Activated CD4-positive, CD25-positive, alpha-beta regulatory T cell (primary cell): ENCODE measurements around the gene NR1H2.
"Not testable (repeated sequence)": the region's sequence is repeated elsewhere in the genome, so short reads cannot be mapped to it uniquely, and the experiment has no call there.

Source experiments
- DNase-seq, 4 experiments: peaks; one replicate each; lab custom pipeline; 2025; lab: John Stamatoyannopoulos, UW

The NR1H2 gene

DNA sequence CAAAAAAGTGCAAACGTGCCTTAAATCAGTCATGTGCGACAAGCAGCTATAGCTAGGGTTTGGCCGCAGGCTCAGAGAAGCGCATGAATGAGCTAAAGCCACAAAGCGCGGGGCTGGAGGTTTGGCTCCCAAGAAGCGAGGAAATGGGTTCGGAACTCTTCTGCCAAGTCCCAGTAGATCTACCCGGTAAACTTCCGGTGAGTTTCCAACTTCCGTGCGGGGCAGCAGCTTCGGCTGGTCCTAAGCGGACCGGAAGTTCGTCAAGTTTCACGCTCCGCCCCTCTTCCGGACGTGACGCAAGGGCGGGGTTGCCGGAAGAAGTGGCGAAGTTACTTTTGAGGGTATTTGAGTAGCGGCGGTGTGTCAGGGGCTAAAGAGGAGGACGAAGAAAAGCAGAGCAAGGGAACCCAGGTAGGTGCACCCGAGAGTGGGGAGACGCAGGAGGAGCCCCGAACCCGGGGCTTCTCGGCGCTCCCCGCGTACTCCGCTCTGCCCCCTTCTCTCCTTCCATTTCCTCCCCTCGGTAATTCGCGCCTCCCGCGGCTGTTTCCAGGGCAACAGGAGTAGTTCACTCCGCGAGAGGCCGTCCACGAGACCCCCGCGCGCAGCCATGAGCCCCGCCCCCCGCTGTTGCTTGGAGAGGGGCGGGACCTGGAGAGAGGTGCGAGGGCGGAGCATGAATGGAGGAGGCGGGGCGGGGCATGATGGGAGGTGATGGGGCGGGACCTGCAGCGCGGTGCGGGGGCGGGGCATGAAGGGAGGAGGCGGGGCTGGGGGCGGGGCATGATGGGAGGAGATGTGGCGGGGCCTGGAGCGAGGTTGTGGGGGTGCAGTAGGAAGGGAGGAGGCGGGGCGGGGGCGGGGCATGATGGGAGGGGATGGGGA, at the start of gene NR1H2:
NR1H2 (plus strand) TSS at position 292 of the 885 bp plus-strand sequence. CDS start 1,149 bp downstream, outside the sequence.
- DNase-seq, result peak; percentile 85 to 88 (median 86)

- no peak for DNase-seq
Observed at GRCh38 chr19:50327013-50327412, 49.2 kb upstream of the NR1H2 start.

DNA sequence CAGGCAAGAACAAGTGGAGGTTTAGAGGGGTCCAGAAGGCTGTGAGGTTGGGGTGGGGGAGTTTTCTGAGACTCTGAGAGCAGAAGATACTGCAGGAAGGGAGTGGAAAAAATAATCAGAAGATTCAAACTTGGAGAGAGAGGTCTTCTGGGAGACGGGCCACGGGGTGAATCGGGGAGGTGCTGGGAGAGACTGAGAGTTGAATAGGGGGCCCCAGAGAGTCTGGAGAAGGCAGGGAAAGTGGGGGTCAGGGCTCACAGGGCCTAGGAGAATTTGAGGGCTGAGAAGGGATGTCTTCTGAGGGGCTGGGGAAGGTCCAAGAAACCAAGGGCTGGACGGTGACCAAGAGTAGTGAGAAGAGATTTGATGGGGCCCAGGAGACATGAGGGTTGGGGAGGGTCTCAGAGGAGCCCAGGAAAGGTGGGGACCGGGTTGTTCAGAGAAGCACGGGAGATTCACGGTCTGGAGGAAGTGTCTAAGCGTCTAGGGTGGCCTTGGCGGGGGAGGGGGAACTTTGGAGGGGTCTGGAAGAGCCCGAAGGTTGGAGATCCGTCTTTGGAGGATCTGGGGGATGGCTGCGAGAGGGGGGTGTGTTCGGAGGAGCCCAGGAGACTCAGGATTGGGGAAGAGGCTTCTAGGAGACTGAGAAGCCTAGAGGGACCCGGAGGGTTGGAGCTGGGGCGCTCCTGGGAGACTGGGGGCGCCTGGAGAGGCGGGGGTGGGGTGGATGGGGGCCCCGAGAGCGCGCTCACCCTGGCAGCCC, 48.6 kb upstream of the NR1H2 start:
- no peak for DNase-seq

- peak in 1 of 4 experiments; percentile 43 for DNase-seq
Observed at GRCh38 chr19:50328224-50328872, 47.9 kb upstream of the NR1H2 start.

DNA sequence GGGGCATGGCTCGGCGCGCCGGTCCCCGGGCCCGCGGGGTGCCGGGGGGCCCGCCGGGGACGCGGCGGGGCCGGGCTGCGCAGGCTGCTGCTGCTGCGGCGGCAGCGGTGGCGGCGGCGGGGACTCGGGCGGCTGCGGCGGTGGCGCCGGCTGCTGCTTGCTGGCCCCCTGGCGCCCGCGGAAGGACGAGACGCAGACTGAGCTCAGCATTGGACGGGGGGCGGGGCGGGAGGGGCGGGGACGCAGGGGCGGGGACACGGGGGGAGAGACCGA, 47.4 kb upstream of the NR1H2 start:
- no peak for DNase-seq

DNA sequence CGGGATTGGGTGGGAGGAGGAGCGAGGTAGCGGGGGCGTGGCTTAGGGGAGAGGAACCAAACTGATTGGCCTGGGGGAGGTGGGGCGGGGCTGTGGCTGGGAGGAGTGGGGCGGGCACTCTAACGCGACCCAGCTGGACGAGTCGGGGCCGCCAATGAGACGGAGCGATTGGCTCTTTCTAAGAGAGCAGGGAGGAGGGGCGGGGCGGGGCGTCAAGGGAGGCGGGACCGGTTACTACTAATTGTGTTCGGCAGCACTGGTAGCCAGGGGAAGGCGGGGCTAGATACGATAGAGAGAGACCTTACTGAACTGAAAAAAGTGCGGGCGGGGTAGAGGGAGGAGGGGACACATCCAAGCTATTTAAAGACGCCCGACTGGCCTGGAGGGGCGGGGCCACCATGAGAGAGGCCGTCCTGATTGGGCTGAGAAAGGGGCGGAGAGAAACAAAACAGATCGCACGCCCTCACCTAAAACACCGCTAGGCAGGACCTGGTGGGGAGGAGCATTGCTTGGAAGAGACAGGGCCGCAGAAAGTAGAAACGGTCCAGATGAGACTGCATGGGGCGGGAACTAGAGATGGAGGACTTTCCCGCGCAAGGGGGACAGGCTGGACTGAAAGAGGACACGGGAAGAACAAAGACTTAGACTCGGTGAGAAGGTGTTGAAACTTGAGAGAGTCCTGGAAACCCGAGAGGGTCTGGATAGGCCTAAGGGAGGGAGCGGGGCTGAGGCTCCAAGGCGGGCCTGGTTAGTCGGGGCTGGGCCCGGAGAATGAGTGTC, 46.9 kb upstream of the NR1H2 start, which contains the start of gene KCNC3:
KCNC3 (minus strand) TSS at position 232 of the 780 bp plus-strand sequence. CDS start 295 bp downstream, outside the sequence.
- peak; percentile 90 to 97 (median 94) for DNase-seq

DNA sequence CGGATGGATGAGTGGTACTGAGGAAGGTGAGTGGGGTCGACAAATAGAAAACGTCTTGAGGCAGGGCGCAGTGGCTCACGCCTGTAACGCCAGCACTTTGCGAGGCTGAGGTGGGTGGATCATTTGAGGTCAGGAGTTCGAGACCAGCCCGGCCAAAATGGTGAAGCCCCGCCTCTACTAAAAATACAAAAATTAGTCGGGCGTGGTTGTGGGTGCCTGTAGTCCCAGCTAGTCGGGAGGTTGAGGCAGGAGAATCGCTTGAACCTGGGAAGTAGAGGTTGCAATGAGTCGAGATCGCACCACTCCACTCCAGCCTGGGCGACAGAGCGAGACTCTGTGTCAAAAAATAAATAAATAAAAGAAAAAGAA, 46.3 kb upstream of the NR1H2 start:
- DNase-seq, result not testable (repeated sequence)

- DNase-seq, result peak; percentile 50 to 77 (median 65)
Observed at GRCh38 chr19:50330365-50331078, 45.7 kb upstream of the NR1H2 start.

DNA sequence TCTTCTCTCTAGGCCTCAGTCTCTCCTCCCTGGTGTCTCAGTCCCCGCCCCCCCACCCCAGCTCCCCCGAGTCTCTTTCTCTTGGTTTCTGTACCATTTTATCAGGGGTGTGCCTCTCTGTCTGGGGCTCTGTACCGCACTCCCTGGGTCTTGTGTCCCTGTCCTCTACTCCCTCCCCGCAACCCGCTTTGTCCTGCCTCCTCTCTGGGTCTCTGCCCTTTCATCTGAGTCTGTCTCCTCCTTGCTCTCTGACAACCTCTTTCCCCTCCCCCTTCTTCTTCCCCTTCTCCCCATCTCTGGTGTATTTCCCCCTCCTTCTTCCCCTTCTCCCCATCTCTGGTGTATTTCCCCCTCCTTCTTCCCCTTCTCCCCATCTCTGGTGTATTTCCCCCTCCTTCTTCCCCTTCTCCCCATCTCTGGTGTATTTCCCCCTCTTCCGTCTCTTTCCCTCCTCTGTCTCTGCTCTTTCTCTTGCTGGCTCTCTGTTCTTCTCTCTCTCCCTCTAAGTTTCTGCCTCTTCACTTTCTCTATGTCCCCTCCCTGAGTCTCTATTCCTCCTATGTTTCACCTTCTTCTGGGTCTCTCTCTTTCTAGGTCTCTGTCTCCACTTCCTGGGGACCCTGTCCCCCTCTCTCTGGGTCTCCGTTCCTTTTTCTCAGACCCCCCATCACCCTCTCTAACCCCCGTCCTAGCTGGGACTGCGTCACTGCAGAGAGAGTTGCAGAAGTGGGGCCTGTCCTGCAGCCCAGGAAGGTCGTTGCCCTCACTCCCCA, 44.9 kb upstream of the NR1H2 start:
- no peak for DNase-seq

DNA sequence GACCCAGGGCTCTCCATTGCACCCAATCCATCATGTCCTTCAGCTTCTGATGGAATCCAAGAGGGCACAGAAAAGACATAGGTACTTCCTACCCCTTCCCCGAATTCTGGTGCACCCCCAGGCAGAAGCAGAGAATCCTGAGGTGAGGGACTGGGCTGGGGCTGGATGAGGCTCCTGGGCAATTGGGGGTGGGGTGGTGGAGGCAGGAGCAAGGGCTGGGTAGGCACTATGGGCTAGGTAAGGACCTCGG, 44.3 kb upstream of the NR1H2 start:
- no peak for DNase-seq

DNA sequence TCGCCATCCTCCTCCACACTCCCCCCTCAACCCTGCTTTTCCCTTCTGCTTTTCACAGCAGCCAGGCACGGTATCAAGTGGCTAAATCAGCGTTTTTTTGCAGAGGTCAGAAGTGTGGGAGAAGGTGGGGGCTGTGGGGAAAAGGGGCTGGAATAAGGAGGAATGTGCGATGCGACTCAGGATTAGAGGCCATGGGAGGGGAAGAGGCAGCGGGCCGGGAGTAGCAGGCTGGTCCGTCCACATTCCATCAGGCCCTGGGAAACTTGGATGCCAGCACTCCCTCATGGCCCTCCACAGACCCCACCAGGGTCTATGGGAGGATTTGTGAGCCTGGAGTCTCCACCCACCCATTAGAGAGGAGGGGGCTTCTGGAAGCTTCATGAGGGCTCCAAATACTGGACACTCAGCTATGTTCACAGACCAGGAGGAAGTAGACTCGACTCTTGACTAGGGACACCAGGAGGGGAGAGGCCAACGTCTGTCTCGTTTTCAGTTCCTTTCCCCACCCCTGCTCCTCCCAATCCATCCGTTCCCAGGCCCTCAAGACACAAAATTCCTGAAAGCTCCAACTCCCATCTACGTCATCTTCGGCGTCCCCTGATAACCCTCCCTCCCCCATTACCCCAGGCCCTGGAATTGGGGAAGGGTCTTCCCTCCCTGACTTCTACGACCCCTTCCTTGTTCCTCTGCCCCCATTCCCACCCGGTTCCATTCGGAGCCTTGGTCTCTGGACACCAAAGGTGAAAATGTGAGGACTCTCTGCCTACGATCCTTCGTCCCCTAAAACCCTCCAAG, 43.8 kb upstream of the NR1H2 start:
- DNase-seq, result no peak

- DNase-seq, result peak; percentile 77 to 85 (median 82)
Observed at GRCh38 chr19:50333235-50333736, 43.0 kb upstream of the NR1H2 start.

- peak; percentile 64 to 81 (median 70) for DNase-seq
Observed at GRCh38 chr19:50333737-50334617, 42.3 kb upstream of the NR1H2 start.

DNA sequence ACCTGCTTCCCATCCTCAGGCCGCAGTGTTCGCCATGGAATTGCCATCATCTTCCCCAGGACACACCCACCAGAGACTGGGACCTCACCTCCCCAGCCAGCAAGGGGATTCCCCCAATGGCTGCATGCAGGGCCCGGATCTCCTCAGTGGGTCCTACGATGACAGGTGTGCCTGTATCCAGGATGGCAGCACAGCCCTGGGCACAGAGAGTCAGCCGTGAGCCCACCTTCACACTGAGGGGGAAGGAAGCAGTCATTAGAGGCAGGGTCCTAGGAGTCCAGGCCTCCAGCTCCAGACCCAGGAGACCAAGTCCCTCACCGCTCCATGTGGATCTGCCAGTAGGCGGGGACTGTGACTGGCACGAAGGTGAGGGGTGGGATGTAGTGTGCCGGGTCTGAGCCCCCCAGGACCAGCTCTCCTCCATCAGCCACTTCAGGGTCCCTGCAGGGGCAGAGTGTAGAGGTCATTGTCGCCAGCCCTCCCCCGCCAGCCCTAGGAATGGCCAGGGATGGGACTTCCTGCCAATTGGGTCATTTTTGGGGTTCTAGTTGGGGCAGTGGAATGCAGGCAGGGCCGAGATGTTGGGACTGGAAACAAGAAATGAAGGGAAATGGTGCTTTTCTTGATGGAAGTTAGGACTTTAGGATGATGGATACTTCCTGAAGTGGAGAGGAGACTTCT, 41.4 kb upstream of the NR1H2 start:
- no peak for DNase-seq

- not testable (repeated sequence) for DNase-seq
Observed at GRCh38 chr19:50337031-50337430, 39.2 kb upstream of the NR1H2 start.

- DNase-seq, result no peak
Observed at GRCh38 chr19:50340331-50340730, 35.9 kb upstream of the NR1H2 start.

DNA sequence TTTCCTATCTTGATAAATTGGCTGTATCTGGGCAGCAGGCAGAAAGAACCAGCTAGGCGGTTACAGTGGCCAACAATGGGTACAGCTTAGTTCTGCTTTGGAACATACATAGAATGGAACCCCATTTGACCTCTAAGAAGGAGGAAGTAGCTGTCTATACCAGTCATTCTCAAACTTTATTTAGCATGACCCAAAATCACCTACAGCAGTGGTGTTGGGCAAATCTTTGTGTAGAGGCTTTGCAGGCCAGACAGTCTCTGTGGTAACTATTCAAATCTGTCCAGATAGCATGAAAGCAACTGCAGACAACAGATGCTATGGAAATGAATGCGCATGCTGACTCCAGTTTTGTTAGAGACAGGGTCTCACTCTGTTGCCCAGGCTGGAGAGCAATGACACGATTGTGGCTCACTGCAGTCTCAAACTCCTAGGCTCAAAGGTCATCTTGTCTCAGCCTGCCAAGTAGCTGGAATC, 35.1 kb upstream of the NR1H2 start:
- DNase-seq, result no peak
